K562 (cell line): ENCODE data around the gene C1GALT1C1L. TPM values are rescaled to one million over a fixed set of nuclear protein-coding genes. Genes with fewer than 3 reads are reported as not detected.

Experiments
- ATF7 ChIP-seq: fragments of 450-650 bp; IDR thresholded peaks from 2 replicates; pipeline ENCODE4 v1.7.1; 2014; ENCODE audit warnings: mild to moderate bottlenecking, moderate library complexity
- KAT7 ChIP-seq: sonication (generic); formaldehyde crosslinking; IDR thresholded peaks from 2 replicates; pipeline ENCODE4 v1.8.0; 2022; ENCODE audit warnings: missing genetic modification reagents, mild to moderate bottlenecking, borderline replicate concordance
- KHSRP ChIP-seq: fragments of 450-650 bp; IDR thresholded peaks from 2 replicates; pipeline ENCODE4 v1.6.1; 2017
- PCBP1 ChIP-seq: fragments of 200-400 bp; formaldehyde crosslinking; IDR thresholded peaks from 2 replicates; pipeline ENCODE4 v1.6.1; 2018; ENCODE audit warnings: mild to moderate bottlenecking, low read depth, low read length; ENCODE audit not compliant: poor library complexity, severe bottlenecking
- PRPF4 ChIP-seq: fragments of 200-400 bp; formaldehyde crosslinking; IDR thresholded peaks from one replicate; pipeline ENCODE4 v1.6.1; 2017; ENCODE audit warnings: low read length, low read depth, mild to moderate bottlenecking; ENCODE audit not compliant: insufficient read depth, poor library complexity, severe bottlenecking
- RBM34 ChIP-seq: fragments of 200-400 bp; formaldehyde crosslinking; IDR thresholded peaks from 2 replicates; pipeline ENCODE4 v1.6.1; 2018; ENCODE audit warnings: low read length, borderline replicate concordance; ENCODE audit not compliant: insufficient read depth
- SMARCA4 ChIP-seq: fragments of 450-650 bp; IDR thresholded peaks from 2 replicates; pipeline ENCODE4 v1.6.1; 2016
- SMARCA5 ChIP-seq: fragments of 450-650 bp; IDR thresholded peaks from 2 replicates; pipeline ENCODE4 v1.6.1; 2016
- TBL1XR1 ChIP-seq, 2 experiments: IDR thresholded peaks; 2 replicates each; pipeline ENCODE4 v1.6.1; 2012; ENCODE audit warnings: improper control_type of control experiment in 2 of 2, low read length in 2 of 2, mild to moderate bottlenecking in 1 of 2
- TBP ChIP-seq: optimal IDR thresholded peaks from 2 replicates; pipeline ENCODE3; 2011; ENCODE audit warnings: low read depth, low read length, improper control_type of control experiment
- ZNF311 ChIP-seq: fragments of 250-450 bp; sonication (Bioruptor Pico); IDR thresholded peaks from 2 replicates; pipeline ENCODE4 v1.4.0; 2020; ENCODE audit warnings: mild to moderate bottlenecking, moderate library complexity
- ZNF551 ChIP-seq: fragments of 250-450 bp; sonication (Bioruptor Pico); IDR thresholded peaks from 2 replicates; pipeline ENCODE4 v1.5.0; 2021; ENCODE audit warnings: mild to moderate bottlenecking, moderate library complexity
- polyA plus RNA-seq, 8 experiments: library from polyadenylated mRNA; depleted of rRNA in 4 of 8; stranded (reverse) in 5 of 8; unstranded in 3 of 8; fragments of >200 nt; fragmentation: Nextera tagmentation in 2 of 8; fragmentation: Illumina TruSeq in 1 of 8; extraction: Ambion mirVana in 2 of 8; extraction: Trizol in 1 of 8; gene quantifications; 2 replicates each; pipeline versions ENCODE4 v1.2.1 to v1.2.3, GENCODE V29; 2011 to 2014; ENCODE audit warnings: inconsistent platforms in 1 of 8, missing spikeins in 1 of 8
- total RNA-seq, 7 experiments: library from RNA; depleted of rRNA in 6 of 7; stranded (reverse); fragments of >200 nt in 6 of 7; fragmentation: Illumina TruSeq in 2 of 7; extraction: Trizol in 2 of 7; gene quantifications; 2 replicates each; pipeline versions ENCODE4 v1.2.1 to v1.2.3, GENCODE V29; 2011 to 2021; ENCODE audit warnings: low replicate concordance in 1 of 7
- TF ChIP-seq, protein P1 (sequence below): fragments of 450-650 bp; IDR thresholded peaks from 2 replicates; pipeline ENCODE4 v1.7.1; 2018; ENCODE audit warnings: mild to moderate bottlenecking, low read depth; ENCODE audit not compliant: partially characterized antibody
- TF ChIP-seq, protein P2 (sequence below), 2 experiments: IDR thresholded peaks; 2 replicates each; pipeline ENCODE4 v1.6.1; 2012; ENCODE audit warnings: improper control_type of control experiment in 2 of 2, low read depth in 2 of 2, low read length in 2 of 2, borderline replicate concordance in 1 of 2
- TF ChIP-seq, protein P3 (sequence below): sonication (generic); formaldehyde crosslinking; IDR thresholded peaks from 2 replicates; pipeline ENCODE4 v1.8.1; 2023; ENCODE audit warnings: mild to moderate bottlenecking, missing genetic modification reagents
- TF ChIP-seq, protein P4 (sequence below): sonication (generic); formaldehyde crosslinking; IDR thresholded peaks from 2 replicates; pipeline ENCODE4 v1.8.1; 2023; ENCODE audit warnings: mild to moderate bottlenecking, missing genetic modification reagents

The C1GALT1C1L gene
- total and polyA plus RNA-seq, 9 of the 15 experiments (the other 6 are each of a cell fraction or from before 2014, with no cell fraction given), result 1.0 to 4.4 (median 1.9) TPM

DNA sequence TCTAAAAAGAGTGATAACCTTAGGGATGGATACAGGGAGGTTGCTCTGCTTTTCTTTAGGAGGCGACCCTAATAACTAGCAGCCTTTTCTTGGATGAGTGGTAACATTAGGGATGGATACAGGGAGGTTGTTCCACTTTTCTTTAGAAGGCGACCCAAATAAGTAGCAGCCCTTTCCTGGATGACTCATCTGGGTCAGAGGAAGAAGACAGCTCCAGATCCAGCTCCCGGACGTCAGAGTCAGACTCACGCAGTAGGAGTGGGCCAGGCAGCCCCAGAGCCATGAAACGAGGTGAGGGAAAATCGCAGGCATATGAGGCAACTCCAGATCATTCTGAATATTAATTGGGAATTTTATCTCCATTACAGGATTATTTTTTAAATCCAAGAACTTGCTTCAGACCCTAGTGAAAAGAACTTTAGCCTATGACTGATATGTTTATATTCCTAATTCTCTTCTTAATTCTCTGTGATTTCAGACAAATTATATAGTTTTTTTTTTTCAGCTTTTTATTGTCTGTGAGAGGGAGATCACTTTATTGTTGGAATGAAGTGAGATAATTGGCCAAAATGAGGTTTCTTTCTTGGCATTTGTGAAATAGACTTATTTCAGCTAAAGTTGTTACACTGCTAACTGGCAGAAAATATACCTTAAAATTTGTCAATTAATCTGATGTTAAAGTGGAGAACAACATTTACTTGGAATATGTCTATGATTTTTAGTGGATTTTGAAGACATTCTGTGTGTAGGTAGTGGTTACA is 31.2 kb upstream of the C1GALT1C1L start (continued):
- TF ChIP-seq TBL1XR1 (IDR thresholded peaks at IDR 0.05; ENCODE audit: low read length in 2 of 2), result no peak
- TF ChIP-seq KAT7 (CRISPR knock-in tag), result no peak
- TF ChIP-seq, protein P1, sequence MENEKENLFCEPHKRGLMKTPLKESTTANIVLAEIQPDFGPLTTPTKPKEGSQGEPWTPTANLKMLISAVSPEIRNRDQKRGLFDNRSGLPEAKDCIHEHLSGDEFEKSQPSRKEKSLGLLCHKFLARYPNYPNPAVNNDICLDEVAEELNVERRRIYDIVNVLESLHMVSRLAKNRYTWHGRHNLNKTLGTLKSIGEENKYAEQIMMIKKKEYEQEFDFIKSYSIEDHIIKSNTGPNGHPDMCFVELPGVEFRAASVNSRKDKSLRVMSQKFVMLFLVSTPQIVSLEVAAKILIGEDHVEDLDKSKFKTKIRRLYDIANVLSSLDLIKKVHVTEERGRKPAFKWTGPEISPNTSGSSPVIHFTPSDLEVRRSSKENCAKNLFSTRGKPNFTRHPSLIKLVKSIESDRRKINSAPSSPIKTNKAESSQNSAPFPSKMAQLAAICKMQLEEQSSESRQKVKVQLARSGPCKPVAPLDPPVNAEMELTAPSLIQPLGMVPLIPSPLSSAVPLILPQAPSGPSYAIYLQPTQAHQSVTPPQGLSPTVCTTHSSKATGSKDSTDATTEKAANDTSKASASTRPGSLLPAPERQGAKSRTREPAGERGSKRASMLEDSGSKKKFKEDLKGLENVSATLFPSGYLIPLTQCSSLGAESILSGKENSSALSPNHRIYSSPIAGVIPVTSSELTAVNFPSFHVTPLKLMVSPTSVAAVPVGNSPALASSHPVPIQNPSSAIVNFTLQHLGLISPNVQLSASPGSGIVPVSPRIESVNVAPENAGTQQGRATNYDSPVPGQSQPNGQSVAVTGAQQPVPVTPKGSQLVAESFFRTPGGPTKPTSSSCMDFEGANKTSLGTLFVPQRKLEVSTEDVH, result no peak
- no peak for TF ChIP-seq KHSRP
- TF ChIP-seq ZNF311 (CRISPR knock-in tag), result no peak
- TF ChIP-seq TBP, result no peak
- TF ChIP-seq ATF7, result no peak
- TF ChIP-seq, protein P2, sequence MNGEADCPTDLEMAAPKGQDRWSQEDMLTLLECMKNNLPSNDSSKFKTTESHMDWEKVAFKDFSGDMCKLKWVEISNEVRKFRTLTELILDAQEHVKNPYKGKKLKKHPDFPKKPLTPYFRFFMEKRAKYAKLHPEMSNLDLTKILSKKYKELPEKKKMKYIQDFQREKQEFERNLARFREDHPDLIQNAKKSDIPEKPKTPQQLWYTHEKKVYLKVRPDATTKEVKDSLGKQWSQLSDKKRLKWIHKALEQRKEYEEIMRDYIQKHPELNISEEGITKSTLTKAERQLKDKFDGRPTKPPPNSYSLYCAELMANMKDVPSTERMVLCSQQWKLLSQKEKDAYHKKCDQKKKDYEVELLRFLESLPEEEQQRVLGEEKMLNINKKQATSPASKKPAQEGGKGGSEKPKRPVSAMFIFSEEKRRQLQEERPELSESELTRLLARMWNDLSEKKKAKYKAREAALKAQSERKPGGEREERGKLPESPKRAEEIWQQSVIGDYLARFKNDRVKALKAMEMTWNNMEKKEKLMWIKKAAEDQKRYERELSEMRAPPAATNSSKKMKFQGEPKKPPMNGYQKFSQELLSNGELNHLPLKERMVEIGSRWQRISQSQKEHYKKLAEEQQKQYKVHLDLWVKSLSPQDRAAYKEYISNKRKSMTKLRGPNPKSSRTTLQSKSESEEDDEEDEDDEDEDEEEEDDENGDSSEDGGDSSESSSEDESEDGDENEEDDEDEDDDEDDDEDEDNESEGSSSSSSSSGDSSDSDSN (IDR thresholded peaks at IDR 0.05; ENCODE audit: borderline replicate concordance in 1 of 2, low read depth in 2 of 2, low read length in 2 of 2), result no peak
- TF ChIP-seq, protein P3, sequence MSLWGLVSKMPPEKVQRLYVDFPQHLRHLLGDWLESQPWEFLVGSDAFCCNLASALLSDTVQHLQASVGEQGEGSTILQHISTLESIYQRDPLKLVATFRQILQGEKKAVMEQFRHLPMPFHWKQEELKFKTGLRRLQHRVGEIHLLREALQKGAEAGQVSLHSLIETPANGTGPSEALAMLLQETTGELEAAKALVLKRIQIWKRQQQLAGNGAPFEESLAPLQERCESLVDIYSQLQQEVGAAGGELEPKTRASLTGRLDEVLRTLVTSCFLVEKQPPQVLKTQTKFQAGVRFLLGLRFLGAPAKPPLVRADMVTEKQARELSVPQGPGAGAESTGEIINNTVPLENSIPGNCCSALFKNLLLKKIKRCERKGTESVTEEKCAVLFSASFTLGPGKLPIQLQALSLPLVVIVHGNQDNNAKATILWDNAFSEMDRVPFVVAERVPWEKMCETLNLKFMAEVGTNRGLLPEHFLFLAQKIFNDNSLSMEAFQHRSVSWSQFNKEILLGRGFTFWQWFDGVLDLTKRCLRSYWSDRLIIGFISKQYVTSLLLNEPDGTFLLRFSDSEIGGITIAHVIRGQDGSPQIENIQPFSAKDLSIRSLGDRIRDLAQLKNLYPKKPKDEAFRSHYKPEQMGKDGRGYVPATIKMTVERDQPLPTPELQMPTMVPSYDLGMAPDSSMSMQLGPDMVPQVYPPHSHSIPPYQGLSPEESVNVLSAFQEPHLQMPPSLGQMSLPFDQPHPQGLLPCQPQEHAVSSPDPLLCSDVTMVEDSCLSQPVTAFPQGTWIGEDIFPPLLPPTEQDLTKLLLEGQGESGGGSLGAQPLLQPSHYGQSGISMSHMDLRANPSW (CRISPR knock-in tag), result no peak
- no peak for TF ChIP-seq ZNF551 (CRISPR knock-in tag)
- no peak for TF ChIP-seq PRPF4
- TF ChIP-seq SMARCA4, result peak; percentile 30; the same call in 1 of the 2 replicates
- no peak for TF ChIP-seq PCBP1
- no peak for TF ChIP-seq RBM34
- TF ChIP-seq, protein P4, sequence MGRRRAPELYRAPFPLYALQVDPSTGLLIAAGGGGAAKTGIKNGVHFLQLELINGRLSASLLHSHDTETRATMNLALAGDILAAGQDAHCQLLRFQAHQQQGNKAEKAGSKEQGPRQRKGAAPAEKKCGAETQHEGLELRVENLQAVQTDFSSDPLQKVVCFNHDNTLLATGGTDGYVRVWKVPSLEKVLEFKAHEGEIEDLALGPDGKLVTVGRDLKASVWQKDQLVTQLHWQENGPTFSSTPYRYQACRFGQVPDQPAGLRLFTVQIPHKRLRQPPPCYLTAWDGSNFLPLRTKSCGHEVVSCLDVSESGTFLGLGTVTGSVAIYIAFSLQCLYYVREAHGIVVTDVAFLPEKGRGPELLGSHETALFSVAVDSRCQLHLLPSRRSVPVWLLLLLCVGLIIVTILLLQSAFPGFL (CRISPR knock-in tag), result no peak
- no peak for TF ChIP-seq SMARCA5
